Gastrocnemius medialis (tissue), 4 donors: ENCODE results near the gene PRDM16. TPM values are rescaled to one million over a fixed set of nuclear protein-coding genes. Genes with fewer than 3 reads are reported as not detected.

ENCODE experiments used
- ATAC-seq, 2 donors: fragments of 150-250 bp; one replicate each; pipeline ENCODE4 v1.9.1; 2016
- DNase-seq, 2 donors: peaks; one replicate each; pipeline ENCODE4 v3.0.0-alpha.2; 2019
- H3K27ac ChIP-seq, 4 donors: fragments of 200-600 bp; sonication (generic); 1 replicate in 1 of 4; 2 replicates in 3 of 4; pipeline ENCODE4 v1.5.1; 2016 to 2018; ENCODE audit warnings: mild to moderate bottlenecking in 2 of 4, moderate library complexity in 1 of 4
- H3K27me3 ChIP-seq, 3 donors: fragments of 200-600 bp; sonication (generic) in 2 of 3; 1 replicate in 1 of 3; 2 replicates in 2 of 3; pipeline versions ENCODE4 v1.5.1 to v1.6.0; 2016 to 2019; ENCODE audit warnings: mild to moderate bottlenecking in 1 of 3, moderate library complexity in 1 of 3
- H3K36me3 ChIP-seq, 2 donors: fragments of 200-600 bp; sonication (generic) in 1 of 2; one replicate each; pipeline ENCODE4 v1.5.1; 2017 to 2018
- H3K4me1 ChIP-seq, 2 donors: fragments of 200-600 bp; sonication (generic) in 1 of 2; one replicate each; pipeline ENCODE4 v1.5.1; 2016 to 2017; ENCODE audit warnings: mild to moderate bottlenecking in 2 of 2
- H3K4me3 ChIP-seq, 4 donors: fragments of 200-600 bp; sonication (generic) in 3 of 4; 1 replicate in 1 of 4; 2 replicates in 3 of 4; pipeline ENCODE4 v1.5.1; 2016 to 2019; ENCODE audit warnings: mild to moderate bottlenecking in 2 of 4
- H3K9me3 ChIP-seq, 3 donors: fragments of 200-600 bp; sonication (generic) in 2 of 3; 1 replicate in 1 of 3; 2 replicates in 2 of 3; pipeline ENCODE4 v1.5.1; 2016 to 2019
- CTCF ChIP-seq, 5 experiments: fragments of 450-650 bp in 3 of 5; fragments of 200-600 bp in 2 of 5; sonication (generic) in 2 of 5; IDR thresholded peaks in 4 of 5; conservative IDR thresholded peaks in 1 of 5; 1 replicate in 4 of 5; 2 replicates in 1 of 5; pipeline ENCODE4 v1.5.1; 2016 to 2019; ENCODE audit warnings: antibody characterized with exemption in 5 of 5, mild to moderate bottlenecking in 3 of 5, moderate library complexity in 3 of 5
- POLR2A ChIP-seq, 2 donors: fragments of 450-650 bp; IDR thresholded peaks; one replicate each; pipeline ENCODE4 v1.6.1; 2017; ENCODE audit warnings: antibody characterized with exemption in 2 of 2, mild to moderate bottlenecking in 2 of 2, moderate library complexity in 2 of 2
- in situ Hi-C, 4 donors: fragments of 200-750 bp; cut with MboI; loops; one replicate each; pipeline versions ENCODE4 v1.15.0 to v1.8.0; 2017; ENCODE audit warnings: low sequenced_read_pairs in 4 of 4
- intact Hi-C: fragments of 100-400 bp; cut with DNase I; formaldehyde crosslinking; loops from one replicate; pipeline ENCODE4 v1.15.1; 2023; ENCODE audit warnings: low total_unique reads
- total RNA-seq, 4 donors: library from RNA; depleted of rRNA; stranded (reverse); fragments of >200 nt; gene quantifications; one replicate each; pipeline versions ENCODE4 v1.1.0 to v1.2.3, GENCODE V29; 2016

Gene PRDM16
- total RNA-seq, 4 donors from 2014 or later: 0.03 to 0.19 (median 0.17) TPM

GRCh38 chr1:3320246-3321152 lies 251.5 kb downstream of the PRDM16 start:
- TF ChIP-seq CTCF (IDR thresholded peaks at IDR 0.05 in 4 of 5, conservative IDR thresholded peaks at IDR 0.05 in 1 of 5) (peak in 2 of 5 experiments; percentile 2 to 16), POLR2A (IDR thresholded peaks at IDR 0.05) (no peak)
- Histone ChIP-seq H3K4me1 (no peaks in the 10 kb centered on the region), H3K9me3 (no peaks in the 10 kb centered on the region), H3K4me3 (no peak overlapping the region), H3K27ac (no peak overlapping the region), H3K36me3 (no peaks in the 10 kb centered on the region), H3K27me3 (peaks cover 20 to 35% (median 25%) of the 10 kb centered on the region in 3 donors)
- ATAC-seq (no peak), DNase-seq (no peak)
- intact Hi-C loops (no loop called here), in situ Hi-C loops (loop anchor here in 1 of 4 donors (25.0 kb wide), 1 partner anchor 308 kb away; the partner anchor contains the start of gene ACTRT2)

- Histone ChIP-seq H3K4me3 (no peak overlapping the region), H3K36me3 (no peaks in the 10 kb centered on the region), H3K4me1 (no peaks in the 10 kb centered on the region), H3K9me3 (no peaks in the 10 kb centered on the region), H3K27ac (no peak overlapping the region), H3K27me3 (peaks cover 16 to 23% (median 18%) of the 10 kb centered on the region in 3 donors)
- DNase-seq (no peak), ATAC-seq (no peak)
- in situ Hi-C loops (loop anchor here in 1 of 4 donors (25.0 kb wide), 1 partner anchor 310 kb away; the partner anchor contains the start of gene ACTRT2), intact Hi-C loops (no loop called here)
- TF ChIP-seq CTCF (IDR thresholded peaks at IDR 0.05 in 4 of 5, conservative IDR thresholded peaks at IDR 0.05 in 1 of 5): no peak
- no peak for TF ChIP-seq POLR2A (IDR thresholded peaks at IDR 0.05)
Measured at GRCh38 chr1:3321559-3322449, 252.8 kb downstream of the PRDM16 start.

GRCh38 chr1:3322450-3323020 lies 253.5 kb downstream of the PRDM16 start:
- H3K36me3 ChIP-seq: no peaks in the 10 kb centered on the region
- in situ Hi-C loops (loop anchor here in 1 of 4 donors (25.0 kb wide), 1 partner anchor 310 kb away; the partner anchor contains the start of gene ACTRT2), intact Hi-C loops (no loop called here)
- DNase-seq: no peak
- no peak for ATAC-seq
- H3K27ac ChIP-seq: no peak overlapping the region
- H3K27me3 ChIP-seq: peaks cover 16 to 18% (median 16%) of the 10 kb centered on the region in 3 donors
- no peaks in the 10 kb centered on the region for H3K9me3 ChIP-seq
- TF ChIP-seq POLR2A (IDR thresholded peaks at IDR 0.05): no peak
- no peak for TF ChIP-seq CTCF (IDR thresholded peaks at IDR 0.05 in 4 of 5, conservative IDR thresholded peaks at IDR 0.05 in 1 of 5)
- no peak overlapping the region for H3K4me3 ChIP-seq
- no peaks in the 10 kb centered on the region for H3K4me1 ChIP-seq

GRCh38 chr1:3323021-3323795 lies 254.2 kb downstream of the PRDM16 start:
- ATAC-seq: no peak
- no peaks in the 10 kb centered on the region for H3K4me1 ChIP-seq
- H3K27ac ChIP-seq: no peak overlapping the region
- H3K9me3 ChIP-seq: no peaks in the 10 kb centered on the region
- no peak for TF ChIP-seq CTCF (IDR thresholded peaks at IDR 0.05 in 4 of 5, conservative IDR thresholded peaks at IDR 0.05 in 1 of 5)
- TF ChIP-seq POLR2A (IDR thresholded peaks at IDR 0.05): no peak
- H3K36me3 ChIP-seq: no peaks in the 10 kb centered on the region
- no peak for DNase-seq
- H3K4me3 ChIP-seq: no peak overlapping the region
- in situ Hi-C loops: loop anchor here in 1 of 4 donors (25.0 kb wide), 1 partner anchor 311 kb away; the partner anchor contains the start of gene ACTRT2
- intact Hi-C loops: no loop called here
- peaks cover 16 to 18% (median 16%) of the 10 kb centered on the region in 3 donors for H3K27me3 ChIP-seq
